Measurements from ENCODE around the gene RPS10.
"Not testable (repeated sequence)": the region's sequence is repeated elsewhere in the genome, so short reads cannot be mapped to it uniquely, and the experiment has no call there.

RPS10 gene

GRCh38 chr6:34392497-34393190 is 33.2 kb downstream of the RPS10 start, which contains the start of gene NUDT3:
TSS of gene NUDT3 (minus strand) at chr6:34392669. CDS start at chr6:34392362, 307 bp downstream.
- peak; percentile 85 for DNase-seq (ENCODE audit: low read depth)

- DNase-seq (ENCODE audit: low read depth) = no peak
Observed at GRCh38 chr6:34391786-34392496, 33.9 kb downstream of the RPS10 start.

- no peak for DNase-seq (ENCODE audit: low read depth)
Observed at GRCh38 chr6:34391473-34391785, 34.4 kb downstream of the RPS10 start.

- DNase-seq (ENCODE audit: low read depth) = peak; percentile 70
Observed at GRCh38 chr6:34390531-34391472, 35.1 kb downstream of the RPS10 start.

- DNase-seq (ENCODE audit: low read depth) = no peak
Observed at GRCh38 chr6:34389034-34389433, 36.8 kb downstream of the RPS10 start.

- DNase-seq (ENCODE audit: low read depth) = no peak
Observed at GRCh38 chr6:34388421-34388820, 37.4 kb downstream of the RPS10 start.

GRCh38 chr6:34386316-34387137 is 39.3 kb downstream of the RPS10 start:
- DNase-seq (ENCODE audit: low read depth) = peak; percentile 70

GRCh38 chr6:34385793-34386195 is 40.1 kb downstream of the RPS10 start:
- no peak for DNase-seq (ENCODE audit: low read depth)

GRCh38 chr6:34384321-34385153 is 41.3 kb downstream of the RPS10 start:
- no peak for DNase-seq (ENCODE audit: low read depth)

GRCh38 chr6:34383656-34384320 is 42.1 kb downstream of the RPS10 start:
- no peak for DNase-seq (ENCODE audit: low read depth)

- no peak for DNase-seq (ENCODE audit: low read depth)
Observed at GRCh38 chr6:34383161-34383631, 42.7 kb downstream of the RPS10 start.

- DNase-seq (ENCODE audit: low read depth) = no peak
Observed at GRCh38 chr6:34381081-34381480, 44.8 kb downstream of the RPS10 start.

GRCh38 chr6:34378470-34378869 is 47.4 kb downstream of the RPS10 start:
- DNase-seq (ENCODE audit: low read depth) = no peak

- no peak for DNase-seq (ENCODE audit: low read depth)
Observed at GRCh38 chr6:34377984-34378383, 47.9 kb downstream of the RPS10 start.

- DNase-seq (ENCODE audit: low read depth) = not testable (repeated sequence)
Observed at GRCh38 chr6:34377571-34377970, 48.3 kb downstream of the RPS10 start.

GRCh38 chr6:34375833-34376232 is 50.0 kb downstream of the RPS10 start:
- no peak for DNase-seq (ENCODE audit: low read depth)

GRCh38 chr6:34374508-34374907 is 51.4 kb downstream of the RPS10 start:
- no peak for DNase-seq (ENCODE audit: low read depth)

GRCh38 chr6:34374069-34374468 is 51.8 kb downstream of the RPS10 start:
- DNase-seq (ENCODE audit: low read depth) = no peak

- no peak for DNase-seq (ENCODE audit: low read depth)
Observed at GRCh38 chr6:34373511-34373910, 52.4 kb downstream of the RPS10 start.

- not testable (repeated sequence) for DNase-seq (ENCODE audit: low read depth)
Observed at GRCh38 chr6:34371865-34372264, 54.0 kb downstream of the RPS10 start.
